K562 (cell line): ENCODE results near the gene ZNF440.

Experiments used
- CHD4 ChIP-seq: fragments of 200-600 bp; sonication (generic); IDR thresholded peaks from 3 replicates; pipeline ENCODE4 v1.6.1; 2012; ENCODE audit warnings: low read depth, mild to moderate bottlenecking, mixed read lengths, low read length, inconsistent platforms; ENCODE audit not compliant: insufficient read depth, insufficient replicate concordance, poor library complexity, severe bottlenecking
- EZH2 ChIP-seq: IDR thresholded peaks from 2 replicates; pipeline ENCODE4 v1.6.1; 2012; ENCODE audit warnings: low read depth, mild to moderate bottlenecking, inconsistent platforms, low read length, borderline replicate concordance
- GABPA ChIP-seq: fragments of 200-800 bp; sonication (Bioruptor generic); conservative IDR thresholded peaks from 2 replicates; pipeline ENCODE4 v1.6.1; 2016; ENCODE audit warnings: low read depth, missing genetic modification characterization, missing compliant biosample characterization
- GTF2F1 ChIP-seq: IDR thresholded peaks from 2 replicates; pipeline ENCODE4 v1.6.1; 2011; ENCODE audit warnings: low read depth, low read length, improper control_type of control experiment
- PCBP1 ChIP-seq: fragments of 200-400 bp; formaldehyde crosslinking; IDR thresholded peaks from 2 replicates; pipeline ENCODE4 v1.6.1; 2018; ENCODE audit warnings: mild to moderate bottlenecking, low read depth, low read length; ENCODE audit not compliant: poor library complexity, severe bottlenecking
- POLR2A ChIP-seq: fragments of 450-650 bp; conservative IDR thresholded peaks from 2 replicates; pipeline ENCODE4 v1.6.1; 2016
- RB1 ChIP-seq: fragments of 450-650 bp; IDR thresholded peaks from 2 replicates; pipeline ENCODE4 v1.6.1; 2017; ENCODE audit warnings: low read depth, mild to moderate bottlenecking
- RNF2 ChIP-seq: sonication (generic); IDR thresholded peaks from 2 replicates; pipeline ENCODE4 v1.6.1; 2016
- ZNF644 ChIP-seq: fragments of 200-800 bp; sonication (Bioruptor generic); IDR thresholded peaks from 2 replicates; pipeline ENCODE4 v1.6.1; 2016; ENCODE audit warnings: low read depth, missing genetic modification characterization, missing compliant biosample characterization
- TF ChIP-seq, protein P1 (sequence below): fragments of 200-600 bp; sonication (generic); IDR thresholded peaks from one replicate; pipeline ENCODE4 v1.6.1; 2012; ENCODE audit warnings: mild to moderate bottlenecking, low read depth, low read length, inconsistent platforms
- TF ChIP-seq, protein P2 (sequence below), 3 experiments: IDR thresholded peaks in 2 of 3; conservative IDR thresholded peaks in 1 of 3; 2 replicates each; pipeline ENCODE4 v1.5.1; 2011 to 2012; ENCODE audit warnings: low read length in 3 of 3, mild to moderate bottlenecking in 3 of 3, control low read depth in 2 of 3, improper control_type of control experiment in 1 of 3, inconsistent platforms in 1 of 3, low read depth in 1 of 3, mixed read lengths in 1 of 3, moderate library complexity in 1 of 3; ENCODE audit not compliant: insufficient read depth in 2 of 3

DNA sequence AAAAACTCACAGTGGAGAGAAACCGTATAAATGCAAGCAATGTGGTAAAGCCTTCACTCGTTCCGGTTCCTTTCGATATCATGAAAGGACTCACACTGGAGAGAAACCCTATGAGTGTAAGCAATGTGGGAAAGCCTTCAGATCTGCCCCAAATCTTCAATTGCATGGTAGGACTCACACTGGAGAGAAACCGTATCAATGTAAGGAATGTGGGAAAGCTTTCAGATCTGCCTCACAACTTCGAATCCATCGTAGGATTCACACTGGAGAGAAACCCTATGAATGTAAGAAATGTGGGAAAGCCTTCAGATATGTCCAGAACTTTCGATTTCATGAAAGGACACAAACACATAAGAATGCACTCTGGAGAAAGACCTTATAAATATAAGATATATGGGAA is 54.1 kb downstream of the ZNF440 start:
- TF ChIP-seq GABPA (no peak), RNF2 (no peak), GTF2F1 (no peak), RB1 (no peak), EZH2 (no peak), CHD4 (no peak), PCBP1 (no peak), ZNF644 (tag) (no peak), POLR2A (no peak)
- TF ChIP-seq, protein P1, sequence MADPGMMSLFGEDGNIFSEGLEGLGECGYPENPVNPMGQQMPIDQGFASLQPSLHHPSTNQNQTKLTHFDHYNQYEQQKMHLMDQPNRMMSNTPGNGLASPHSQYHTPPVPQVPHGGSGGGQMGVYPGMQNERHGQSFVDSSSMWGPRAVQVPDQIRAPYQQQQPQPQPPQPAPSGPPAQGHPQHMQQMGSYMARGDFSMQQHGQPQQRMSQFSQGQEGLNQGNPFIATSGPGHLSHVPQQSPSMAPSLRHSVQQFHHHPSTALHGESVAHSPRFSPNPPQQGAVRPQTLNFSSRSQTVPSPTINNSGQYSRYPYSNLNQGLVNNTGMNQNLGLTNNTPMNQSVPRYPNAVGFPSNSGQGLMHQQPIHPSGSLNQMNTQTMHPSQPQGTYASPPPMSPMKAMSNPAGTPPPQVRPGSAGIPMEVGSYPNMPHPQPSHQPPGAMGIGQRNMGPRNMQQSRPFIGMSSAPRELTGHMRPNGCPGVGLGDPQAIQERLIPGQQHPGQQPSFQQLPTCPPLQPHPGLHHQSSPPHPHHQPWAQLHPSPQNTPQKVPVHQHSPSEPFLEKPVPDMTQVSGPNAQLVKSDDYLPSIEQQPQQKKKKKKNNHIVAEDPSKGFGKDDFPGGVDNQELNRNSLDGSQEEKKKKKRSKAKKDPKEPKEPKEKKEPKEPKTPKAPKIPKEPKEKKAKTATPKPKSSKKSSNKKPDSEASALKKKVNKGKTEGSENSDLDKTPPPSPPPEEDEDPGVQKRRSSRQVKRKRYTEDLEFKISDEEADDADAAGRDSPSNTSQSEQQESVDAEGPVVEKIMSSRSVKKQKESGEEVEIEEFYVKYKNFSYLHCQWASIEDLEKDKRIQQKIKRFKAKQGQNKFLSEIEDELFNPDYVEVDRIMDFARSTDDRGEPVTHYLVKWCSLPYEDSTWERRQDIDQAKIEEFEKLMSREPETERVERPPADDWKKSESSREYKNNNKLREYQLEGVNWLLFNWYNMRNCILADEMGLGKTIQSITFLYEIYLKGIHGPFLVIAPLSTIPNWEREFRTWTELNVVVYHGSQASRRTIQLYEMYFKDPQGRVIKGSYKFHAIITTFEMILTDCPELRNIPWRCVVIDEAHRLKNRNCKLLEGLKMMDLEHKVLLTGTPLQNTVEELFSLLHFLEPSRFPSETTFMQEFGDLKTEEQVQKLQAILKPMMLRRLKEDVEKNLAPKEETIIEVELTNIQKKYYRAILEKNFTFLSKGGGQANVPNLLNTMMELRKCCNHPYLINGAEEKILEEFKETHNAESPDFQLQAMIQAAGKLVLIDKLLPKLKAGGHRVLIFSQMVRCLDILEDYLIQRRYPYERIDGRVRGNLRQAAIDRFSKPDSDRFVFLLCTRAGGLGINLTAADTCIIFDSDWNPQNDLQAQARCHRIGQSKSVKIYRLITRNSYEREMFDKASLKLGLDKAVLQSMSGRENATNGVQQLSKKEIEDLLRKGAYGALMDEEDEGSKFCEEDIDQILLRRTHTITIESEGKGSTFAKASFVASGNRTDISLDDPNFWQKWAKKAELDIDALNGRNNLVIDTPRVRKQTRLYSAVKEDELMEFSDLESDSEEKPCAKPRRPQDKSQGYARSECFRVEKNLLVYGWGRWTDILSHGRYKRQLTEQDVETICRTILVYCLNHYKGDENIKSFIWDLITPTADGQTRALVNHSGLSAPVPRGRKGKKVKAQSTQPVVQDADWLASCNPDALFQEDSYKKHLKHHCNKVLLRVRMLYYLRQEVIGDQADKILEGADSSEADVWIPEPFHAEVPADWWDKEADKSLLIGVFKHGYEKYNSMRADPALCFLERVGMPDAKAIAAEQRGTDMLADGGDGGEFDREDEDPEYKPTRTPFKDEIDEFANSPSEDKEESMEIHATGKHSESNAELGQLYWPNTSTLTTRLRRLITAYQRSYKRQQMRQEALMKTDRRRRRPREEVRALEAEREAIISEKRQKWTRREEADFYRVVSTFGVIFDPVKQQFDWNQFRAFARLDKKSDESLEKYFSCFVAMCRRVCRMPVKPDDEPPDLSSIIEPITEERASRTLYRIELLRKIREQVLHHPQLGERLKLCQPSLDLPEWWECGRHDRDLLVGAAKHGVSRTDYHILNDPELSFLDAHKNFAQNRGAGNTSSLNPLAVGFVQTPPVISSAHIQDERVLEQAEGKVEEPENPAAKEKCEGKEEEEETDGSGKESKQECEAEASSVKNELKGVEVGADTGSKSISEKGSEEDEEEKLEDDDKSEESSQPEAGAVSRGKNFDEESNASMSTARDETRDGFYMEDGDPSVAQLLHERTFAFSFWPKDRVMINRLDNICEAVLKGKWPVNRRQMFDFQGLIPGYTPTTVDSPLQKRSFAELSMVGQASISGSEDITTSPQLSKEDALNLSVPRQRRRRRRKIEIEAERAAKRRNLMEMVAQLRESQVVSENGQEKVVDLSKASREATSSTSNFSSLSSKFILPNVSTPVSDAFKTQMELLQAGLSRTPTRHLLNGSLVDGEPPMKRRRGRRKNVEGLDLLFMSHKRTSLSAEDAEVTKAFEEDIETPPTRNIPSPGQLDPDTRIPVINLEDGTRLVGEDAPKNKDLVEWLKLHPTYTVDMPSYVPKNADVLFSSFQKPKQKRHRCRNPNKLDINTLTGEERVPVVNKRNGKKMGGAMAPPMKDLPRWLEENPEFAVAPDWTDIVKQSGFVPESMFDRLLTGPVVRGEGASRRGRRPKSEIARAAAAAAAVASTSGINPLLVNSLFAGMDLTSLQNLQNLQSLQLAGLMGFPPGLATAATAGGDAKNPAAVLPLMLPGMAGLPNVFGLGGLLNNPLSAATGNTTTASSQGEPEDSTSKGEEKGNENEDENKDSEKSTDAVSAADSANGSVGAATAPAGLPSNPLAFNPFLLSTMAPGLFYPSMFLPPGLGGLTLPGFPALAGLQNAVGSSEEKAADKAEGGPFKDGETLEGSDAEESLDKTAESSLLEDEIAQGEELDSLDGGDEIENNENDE = no peak
- TF ChIP-seq, protein P2, sequence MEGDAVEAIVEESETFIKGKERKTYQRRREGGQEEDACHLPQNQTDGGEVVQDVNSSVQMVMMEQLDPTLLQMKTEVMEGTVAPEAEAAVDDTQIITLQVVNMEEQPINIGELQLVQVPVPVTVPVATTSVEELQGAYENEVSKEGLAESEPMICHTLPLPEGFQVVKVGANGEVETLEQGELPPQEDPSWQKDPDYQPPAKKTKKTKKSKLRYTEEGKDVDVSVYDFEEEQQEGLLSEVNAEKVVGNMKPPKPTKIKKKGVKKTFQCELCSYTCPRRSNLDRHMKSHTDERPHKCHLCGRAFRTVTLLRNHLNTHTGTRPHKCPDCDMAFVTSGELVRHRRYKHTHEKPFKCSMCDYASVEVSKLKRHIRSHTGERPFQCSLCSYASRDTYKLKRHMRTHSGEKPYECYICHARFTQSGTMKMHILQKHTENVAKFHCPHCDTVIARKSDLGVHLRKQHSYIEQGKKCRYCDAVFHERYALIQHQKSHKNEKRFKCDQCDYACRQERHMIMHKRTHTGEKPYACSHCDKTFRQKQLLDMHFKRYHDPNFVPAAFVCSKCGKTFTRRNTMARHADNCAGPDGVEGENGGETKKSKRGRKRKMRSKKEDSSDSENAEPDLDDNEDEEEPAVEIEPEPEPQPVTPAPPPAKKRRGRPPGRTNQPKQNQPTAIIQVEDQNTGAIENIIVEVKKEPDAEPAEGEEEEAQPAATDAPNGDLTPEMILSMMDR (IDR thresholded peaks at IDR 0.05 in 2 of 3, conservative IDR thresholded peaks at IDR 0.05 in 1 of 3; ENCODE audit: insufficient read depth in 2 of 3, low read depth in 1 of 3, low read length in 3 of 3) = no peak
